GM19043 (cell line): ENCODE measurements around the gene BANK1.
A peak's percentile ranks its signal among the peaks of the same experiment; 100 is the strongest.

Experiments used
- ATAC-seq: cut with Tn5 transposase; IDR thresholded peaks from one replicate; pipeline ENCODE4 v1.9.1; 2021; ENCODE audit warnings: low read depth; ENCODE audit not compliant: unreplicated experiment

The BANK1 gene

GRCh38 chr4:101993842-101994775, 203.6 kb downstream of the BANK1 start:
- no peak for ATAC-seq

DNA sequence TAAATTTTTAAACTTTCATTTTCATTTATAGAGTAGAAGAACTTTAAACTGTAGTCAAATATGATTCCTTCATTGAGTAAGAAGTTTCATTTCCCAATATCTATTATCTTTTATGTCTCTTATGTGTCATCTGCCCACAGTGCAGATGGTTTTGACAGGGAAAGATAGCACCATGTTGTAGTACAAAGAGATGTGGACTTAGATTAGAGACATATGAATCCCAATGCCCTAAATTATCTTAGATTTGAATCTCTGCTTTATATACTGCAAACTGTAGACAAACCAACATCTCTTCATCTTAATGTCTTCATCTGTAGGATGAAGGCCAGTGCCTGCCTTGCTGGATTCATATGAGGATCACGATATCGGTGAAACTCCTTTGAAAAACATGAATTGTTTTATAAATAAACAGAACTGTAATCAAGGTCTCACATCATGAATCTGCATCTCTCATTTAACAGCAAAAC, 217.5 kb downstream of the BANK1 start:
- peak; percentile 88 for ATAC-seq

GRCh38 chr4:102008711-102009110, 218.2 kb downstream of the BANK1 start:
- ATAC-seq: no peak

GRCh38 chr4:102022343-102022742, 231.8 kb downstream of the BANK1 start:
- ATAC-seq: no peak

DNA sequence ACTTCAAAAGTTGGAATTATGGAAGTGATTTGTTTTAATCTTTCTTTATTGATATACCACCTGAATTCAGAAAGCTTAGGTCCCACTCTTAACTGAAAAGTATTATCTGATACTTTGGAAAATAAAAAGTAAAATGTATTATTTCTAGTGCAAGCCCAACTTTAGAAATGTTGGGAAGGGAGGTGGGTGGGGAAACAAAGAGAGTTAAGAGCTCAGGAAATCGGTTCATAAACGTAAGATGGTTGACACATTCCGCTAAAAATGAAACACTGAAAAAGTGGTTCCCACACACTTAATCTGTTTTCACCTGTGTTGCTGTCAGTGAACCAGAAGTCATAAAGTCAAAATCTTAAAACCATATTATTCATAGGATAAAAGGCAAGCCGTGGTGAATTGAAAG, 237.4 kb downstream of the BANK1 start:
- no peak for ATAC-seq

GRCh38 chr4:102031406-102031805, 240.9 kb downstream of the BANK1 start:
- no peak for ATAC-seq

GRCh38 chr4:102036016-102036415, 245.5 kb downstream of the BANK1 start:
- ATAC-seq: no peak

GRCh38 chr4:102036619-102037376, 246.3 kb downstream of the BANK1 start:
- no peak for ATAC-seq

- peak; percentile 42 for ATAC-seq
These were observed 247.0 kb downstream of the BANK1 start for GRCh38 chr4:102037566-102037965.

DNA sequence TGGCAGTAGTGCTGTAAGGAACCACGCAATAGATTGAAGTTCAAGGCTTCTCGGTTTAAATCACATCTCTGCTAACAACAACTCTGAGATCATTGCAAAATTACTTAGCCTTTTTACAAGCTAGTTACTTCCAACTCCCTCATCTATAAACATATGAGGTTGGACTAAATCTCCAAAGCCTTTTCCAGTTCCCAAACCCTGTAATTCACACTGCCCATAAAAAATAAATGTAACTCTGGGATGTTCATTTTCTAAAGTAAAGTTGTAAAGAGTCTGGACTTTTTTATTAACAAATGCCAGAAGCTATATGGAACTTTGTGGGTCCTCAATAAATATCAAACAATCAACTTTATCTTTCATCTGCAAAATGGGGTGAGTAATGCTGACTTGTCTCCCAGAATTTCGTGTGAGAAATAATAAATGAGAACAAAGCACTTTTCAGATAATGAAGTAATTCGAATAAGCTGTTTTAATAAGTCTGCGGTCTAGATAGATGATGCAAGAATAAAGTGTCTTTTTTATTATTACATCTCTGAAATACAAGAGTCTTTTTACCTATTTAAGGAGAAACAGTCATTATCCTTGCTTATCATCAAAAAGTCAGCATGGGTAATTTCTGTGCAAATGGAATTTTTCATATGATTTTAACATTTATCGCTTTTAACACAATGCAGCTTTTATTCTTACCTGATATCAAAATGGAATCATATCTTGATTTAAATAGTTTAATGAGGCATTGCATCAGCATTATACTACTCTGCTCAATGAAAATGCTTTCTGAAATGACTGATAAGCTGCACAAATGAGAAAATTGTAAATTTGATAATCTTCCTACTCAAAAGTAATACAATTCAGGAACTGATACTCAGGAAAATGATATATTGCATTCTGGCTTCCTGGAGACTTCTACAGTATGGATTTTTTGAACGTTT, 252.6 kb downstream of the BANK1 start:
- ATAC-seq: no peak

GRCh38 chr4:102047616-102048015, 257.1 kb downstream of the BANK1 start:
- ATAC-seq: no peak

GRCh38 chr4:102055805-102056204, 265.3 kb downstream of the BANK1 start:
- ATAC-seq: no peak

DNA sequence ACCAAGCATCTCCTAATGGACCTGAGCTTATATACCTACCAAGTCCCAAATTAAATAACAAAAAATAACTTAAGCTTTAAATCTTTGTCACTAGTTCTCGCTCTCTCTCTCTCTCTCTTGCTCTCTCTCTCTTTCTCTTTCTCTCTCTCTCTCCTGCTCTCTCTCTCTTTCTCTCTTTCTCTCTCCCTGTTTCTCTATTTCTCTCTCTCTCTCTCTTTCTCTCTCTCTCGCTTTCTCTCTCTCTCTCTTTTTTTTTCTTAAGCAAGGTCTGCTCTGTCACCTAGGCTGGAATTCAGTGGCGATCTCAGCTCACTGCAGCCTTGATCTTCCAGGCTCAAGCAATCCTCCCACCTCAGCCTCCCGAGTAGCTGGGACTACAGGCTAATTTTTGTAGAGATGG, 266.6 kb downstream of the BANK1 start:
- no peak for ATAC-seq

DNA sequence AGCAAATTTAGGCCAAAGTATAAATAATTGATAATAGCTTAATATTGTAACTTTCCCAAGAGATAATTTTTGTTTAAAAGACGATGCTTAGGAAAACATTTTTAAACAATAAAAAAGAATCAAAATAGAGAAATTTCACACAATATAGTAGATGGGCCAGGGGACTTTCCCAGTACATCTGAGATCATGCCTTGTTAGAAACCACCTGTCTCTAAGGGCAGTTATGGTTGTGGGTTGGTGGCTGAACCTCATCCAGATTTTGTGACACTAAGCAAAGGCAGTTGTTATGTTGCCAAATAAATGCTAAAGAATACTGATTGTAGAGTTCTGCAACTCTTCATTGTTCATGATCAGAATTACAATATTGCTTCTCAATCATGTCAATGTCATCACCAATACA, 270.6 kb downstream of the BANK1 start:
- peak; percentile 66 for ATAC-seq

DNA sequence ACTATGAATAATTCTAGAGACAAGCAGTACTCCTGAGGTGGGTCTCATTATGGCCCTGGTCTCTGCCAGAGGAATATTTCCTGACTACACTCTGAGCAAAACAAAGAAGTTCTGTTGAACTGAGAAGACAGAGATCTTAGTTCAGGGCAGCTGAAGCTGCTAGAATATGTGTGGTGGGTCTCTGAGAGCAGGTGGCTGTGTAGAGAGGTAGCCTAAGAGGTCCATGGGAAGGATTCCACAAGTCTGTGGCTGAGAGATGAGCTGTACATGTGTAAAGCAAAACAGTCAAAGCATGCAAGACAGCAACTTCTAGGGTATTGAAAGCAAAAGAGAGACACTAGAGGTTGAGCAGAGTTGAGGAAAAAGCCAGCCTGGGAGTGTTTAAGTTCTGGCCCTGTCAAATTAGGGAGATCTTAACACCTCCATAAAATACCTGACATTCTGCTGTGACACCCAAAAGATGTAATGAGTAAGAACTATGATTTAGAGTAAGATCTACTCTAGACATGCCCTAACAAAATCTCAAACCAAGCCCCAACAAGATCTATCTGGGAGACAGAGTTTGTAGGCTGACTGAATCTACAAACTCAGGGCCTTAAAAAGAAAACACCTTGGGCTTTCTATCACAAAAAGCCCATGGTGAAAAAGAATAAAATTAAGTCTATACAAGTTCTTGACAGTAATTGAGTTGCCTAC, 274.4 kb downstream of the BANK1 start:
- ATAC-seq: no peak

GRCh38 chr4:102076622-102077021, 286.1 kb downstream of the BANK1 start:
- ATAC-seq: no peak

- no peak for ATAC-seq
These were observed 289.7 kb downstream of the BANK1 start for GRCh38 chr4:102080184-102080583.

DNA sequence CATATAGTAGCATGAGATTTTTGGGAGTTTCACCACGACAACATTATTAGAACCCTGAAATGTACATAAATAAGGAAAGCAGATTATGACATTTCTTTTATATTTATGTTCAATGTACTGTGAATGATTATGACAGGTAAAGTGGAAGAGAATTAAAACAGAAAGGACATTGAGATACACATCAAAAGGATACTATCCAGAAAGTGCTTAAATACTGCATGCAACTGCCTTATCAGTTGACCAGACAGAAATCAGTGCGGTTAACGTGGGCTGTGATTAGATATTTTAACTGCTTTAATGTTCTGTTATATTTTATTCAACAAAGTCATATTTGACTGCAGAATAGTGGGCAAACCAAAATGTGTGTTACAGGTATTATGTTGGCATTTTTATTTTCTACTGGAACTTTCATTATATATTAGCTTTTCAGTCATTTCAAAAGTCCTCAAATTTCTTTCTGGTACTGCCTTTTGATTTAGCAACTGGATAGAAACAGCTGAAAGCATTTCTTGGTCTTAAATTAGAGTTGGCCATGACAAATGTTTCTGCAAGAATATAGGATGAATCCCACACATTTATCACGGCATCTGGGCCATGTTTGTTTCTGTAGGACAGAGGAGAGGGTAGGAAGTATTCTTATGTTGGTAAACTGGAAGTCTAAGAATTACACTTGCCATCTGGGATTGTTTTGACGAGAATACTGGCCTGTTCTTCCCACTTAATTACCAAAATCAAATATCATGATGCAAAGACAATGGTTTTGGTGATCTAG, 299.5 kb downstream of the BANK1 start:
- ATAC-seq: no peak

- ATAC-seq: no peak
These were observed 301.1 kb downstream of the BANK1 start for GRCh38 chr4:102091656-102092055.
